Activated CD8-positive, alpha-beta memory T cell treated with anti-CD3 and anti-CD28 coated beads for 24 hours (primary cell): ENCODE results near the gene KLHL8.

Experiments
- DNase-seq: peaks from one replicate; pipeline ENCODE4 v3.0.0-alpha.2; 2020

KLHL8 gene

DNA sequence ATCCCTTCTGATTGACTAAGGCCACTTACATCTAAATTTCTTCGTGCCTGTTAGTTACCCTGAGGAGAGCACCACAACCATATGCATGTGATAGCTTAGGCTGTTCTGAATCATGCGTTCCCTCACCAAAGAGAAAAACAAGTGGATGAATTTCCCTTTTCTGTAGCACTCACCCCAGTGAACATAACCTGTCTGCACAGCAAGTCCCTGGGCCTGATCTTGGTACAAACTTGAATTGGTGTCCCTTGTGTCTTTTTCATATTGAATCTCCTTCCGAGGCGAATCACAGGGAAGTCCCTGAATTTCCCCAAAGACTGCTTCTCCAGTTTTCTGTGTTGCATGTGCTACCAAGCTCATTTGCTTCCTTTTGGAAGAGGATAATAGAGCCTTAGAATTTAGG is 100.4 kb downstream of the KLHL8 start:
- no peak for DNase-seq

DNA sequence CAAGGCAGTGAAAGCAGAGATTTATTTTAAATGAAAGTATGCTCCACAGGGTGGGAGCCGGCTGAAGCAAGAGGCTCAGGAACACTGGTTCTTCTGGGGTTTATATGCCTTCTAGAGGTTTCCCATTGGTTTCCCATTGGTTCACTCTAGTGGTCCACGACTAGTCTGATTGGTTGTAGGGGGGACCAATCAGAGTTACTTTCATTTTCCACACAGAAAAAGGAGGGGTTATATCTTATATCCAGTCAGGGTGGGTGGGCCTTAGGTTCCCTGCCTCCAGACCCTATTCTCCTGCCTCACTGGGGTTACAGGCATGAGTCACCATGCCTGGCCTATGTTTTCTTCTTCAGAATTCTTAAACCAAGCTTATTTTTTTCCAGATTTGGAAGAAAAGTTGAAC is 101.6 kb downstream of the KLHL8 start:
- DNase-seq = no peak

DNA sequence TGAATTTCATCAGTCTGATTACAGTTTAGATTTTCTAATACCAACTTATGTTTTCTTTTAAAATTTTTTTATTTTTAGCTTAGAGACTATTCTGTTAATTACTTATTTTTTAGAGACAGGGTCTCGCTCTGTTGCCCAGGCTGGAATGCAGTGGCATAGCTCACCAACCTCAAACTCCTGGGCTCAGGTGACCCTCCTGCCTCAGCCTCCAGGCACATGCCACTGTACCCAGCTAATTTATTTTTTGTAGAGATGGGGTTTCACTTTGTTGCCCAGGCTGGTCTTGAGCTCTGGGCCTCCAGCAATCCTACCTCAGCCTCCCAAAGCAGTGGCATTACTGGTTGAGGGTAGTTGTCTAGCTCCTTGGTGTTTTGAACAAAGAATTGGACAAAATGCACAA is 102.0 kb downstream of the KLHL8 start:
- DNase-seq = no peak

DNA sequence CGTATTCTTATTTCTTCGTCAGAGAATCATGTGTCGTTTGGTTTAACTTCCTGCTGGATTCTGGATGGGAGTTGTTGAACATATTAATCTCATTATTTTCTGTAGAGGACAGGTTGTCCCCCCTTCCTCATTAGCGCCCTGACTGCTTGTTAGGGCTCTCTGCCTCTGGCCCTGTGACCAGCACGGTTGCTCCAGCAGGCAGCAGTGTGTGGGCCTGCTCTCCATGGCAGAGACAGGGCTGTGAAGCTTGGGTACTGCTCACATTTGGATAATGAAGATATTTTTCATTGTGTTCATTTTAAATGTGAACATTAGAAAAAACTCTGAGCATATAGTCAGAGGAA is 102.7 kb downstream of the KLHL8 start:
- no peak for DNase-seq

- no peak for DNase-seq
Measured at GRCh38 chr4:87117051-87117731, 103.2 kb downstream of the KLHL8 start.

DNA sequence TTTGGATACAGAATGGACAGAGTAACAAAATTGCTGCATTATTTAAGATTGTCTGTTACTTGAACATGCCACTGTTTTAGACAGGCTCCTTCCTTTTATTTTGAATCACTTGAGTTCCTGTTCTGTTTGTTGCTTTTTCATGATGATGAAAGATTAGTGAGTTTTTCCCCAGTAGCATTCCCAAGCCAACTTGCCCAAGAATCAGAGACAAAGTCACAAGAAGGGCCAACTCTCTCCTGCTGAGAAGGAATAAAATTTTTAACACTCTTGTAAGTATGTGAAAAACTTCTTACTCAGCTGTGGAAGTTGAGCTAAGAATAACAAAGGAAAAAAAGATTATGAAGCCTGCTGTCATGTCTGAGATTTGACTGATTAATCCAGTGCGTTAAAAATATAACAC is 104.2 kb downstream of the KLHL8 start:
- DNase-seq = no peak

- DNase-seq = no peak
Measured at GRCh38 chr4:87114245-87115062, 106.0 kb downstream of the KLHL8 start.

GRCh38 chr4:87112063-87112462 is 108.4 kb downstream of the KLHL8 start:
- DNase-seq = no peak
